HFFc6 (cell line): Measurements from ENCODE around the gene CDH6. TPM values are rescaled to one million over a fixed set of nuclear protein-coding genes. Genes with fewer than 3 reads are reported as not detected.

Experiments
- DNase-seq: peaks from one replicate; pipeline ENCODE4 v3.0.0-alpha.2; 2018
- H3K27ac Mint-ChIP-seq: 2 replicates; pipeline ENCODE4 v1.8.0; 2020; ENCODE audit warnings: mild to moderate bottlenecking, mixed read lengths
- H3K27me3 Mint-ChIP-seq: 2 replicates; pipeline ENCODE4 v1.8.0; 2021; ENCODE audit warnings: mild to moderate bottlenecking, moderate library complexity, mixed read lengths; ENCODE audit not compliant: insufficient read depth
- H3K36me3 Mint-ChIP-seq: 2 replicates; pipeline ENCODE4 v1.8.0; 2021; ENCODE audit warnings: low read depth, mixed read lengths
- H3K4me1 Mint-ChIP-seq: 2 replicates; pipeline ENCODE4 v1.8.0; 2020; ENCODE audit warnings: low read depth, mixed read lengths
- H3K4me3 Mint-ChIP-seq: 2 replicates; pipeline ENCODE4 v1.8.0; 2020; ENCODE audit warnings: mild to moderate bottlenecking, moderate library complexity, mixed read lengths
- H3K9me3 Mint-ChIP-seq: 2 replicates; pipeline ENCODE4 v1.8.0; 2020; ENCODE audit warnings: mild to moderate bottlenecking, mixed read lengths
- CTCF ChIP-seq: fragments of 200-600 bp; sonication (generic); IDR thresholded peaks from 2 replicates; pipeline ENCODE4 v1.5.0; 2021; ENCODE audit warnings: antibody characterized with exemption, mild to moderate bottlenecking
- total RNA-seq, 6 experiments: library from RNA; stranded (reverse); fragmentation: NEBNext Ultra II Directional; extraction: Animal tissue kit (Norgen Biotek cat#: 25700); gene quantifications; 2 replicates in 1 of 6; 3 replicates in 5 of 6; pipeline ENCODE4 v1.2.3, GENCODE V29; 2021

CDH6 gene
- total RNA-seq, 6 experiments from 2014 or later: 0.26 to 6.6 (median 5.0) TPM

GRCh38 chr5:31255041-31255440 is 61.6 kb downstream of the CDH6 start:
- peaks cover 6% of the 10 kb centered on the region; the same call in 1 of the 2 replicates for H3K36me3 Mint-ChIP-seq
- no peaks in the 10 kb centered on the region for H3K4me1 Mint-ChIP-seq
- DNase-seq: no peak
- H3K27ac Mint-ChIP-seq: no peak overlapping the region
- peaks cover 16% of the 10 kb centered on the region for H3K27me3 Mint-ChIP-seq
- no peak for TF ChIP-seq CTCF
- no peak overlapping the region for H3K4me3 Mint-ChIP-seq
- peaks cover 4% of the 10 kb centered on the region; the same call in 1 of the 2 replicates for H3K9me3 Mint-ChIP-seq

GRCh38 chr5:31268256-31268655 is 74.8 kb downstream of the CDH6 start:
- Mint-ChIP-seq H3K27ac (no peak overlapping the region), H3K4me1 (peaks cover 12% of the 10 kb centered on the region; the same call in 1 of the 2 replicates), H3K36me3 (no peaks in the 10 kb centered on the region), H3K4me3 (no peak overlapping the region), H3K9me3 (no peaks in the 10 kb centered on the region), H3K27me3 (peaks cover 17% of the 10 kb centered on the region)
- TF ChIP-seq CTCF: no peak
- no peak for DNase-seq

GRCh38 chr5:31268686-31269085 is 75.2 kb downstream of the CDH6 start:
- Mint-ChIP-seq H3K27me3 (peaks cover 15% of the 10 kb centered on the region), H3K36me3 (no peaks in the 10 kb centered on the region), H3K4me3 (no peak overlapping the region), H3K4me1 (peaks cover 16% of the 10 kb centered on the region), H3K9me3 (no peaks in the 10 kb centered on the region), H3K27ac (no peak overlapping the region)
- TF ChIP-seq CTCF: no peak
- no peak for DNase-seq

- H3K27ac Mint-ChIP-seq: no peak overlapping the region
- no peaks in the 10 kb centered on the region for H3K9me3 Mint-ChIP-seq
- peaks cover 22% of the 10 kb centered on the region for H3K4me1 Mint-ChIP-seq
- peaks cover 15% of the 10 kb centered on the region for H3K27me3 Mint-ChIP-seq
- TF ChIP-seq CTCF: no peak
- no peak for DNase-seq
- no peaks in the 10 kb centered on the region for H3K36me3 Mint-ChIP-seq
- H3K4me3 Mint-ChIP-seq: no peak overlapping the region
These were observed 75.8 kb downstream of the CDH6 start for GRCh38 chr5:31269259-31269658.

- no peaks in the 10 kb centered on the region; the same call in 1 of the 2 replicates for H3K36me3 Mint-ChIP-seq
- no peak for DNase-seq
- H3K9me3 Mint-ChIP-seq: no peaks in the 10 kb centered on the region
- H3K4me1 Mint-ChIP-seq: peaks cover 24% of the 10 kb centered on the region
- H3K27ac Mint-ChIP-seq: no peak overlapping the region
- no peak overlapping the region for H3K4me3 Mint-ChIP-seq
- TF ChIP-seq CTCF: peak; percentile 83
- H3K27me3 Mint-ChIP-seq: peaks cover 12% of the 10 kb centered on the region
These were observed 76.9 kb downstream of the CDH6 start for GRCh38 chr5:31270396-31270795.

GRCh38 chr5:31271567-31271966 is 78.1 kb downstream of the CDH6 start:
- peaks cover 12% of the 10 kb centered on the region for H3K27me3 Mint-ChIP-seq
- H3K9me3 Mint-ChIP-seq: no peaks in the 10 kb centered on the region
- peaks cover 24% of the 10 kb centered on the region for H3K4me1 Mint-ChIP-seq
- no peaks in the 10 kb centered on the region; the same call in 1 of the 2 replicates for H3K36me3 Mint-ChIP-seq
- no peak overlapping the region for H3K27ac Mint-ChIP-seq
- DNase-seq: no peak
- no peak for TF ChIP-seq CTCF
- no peak overlapping the region for H3K4me3 Mint-ChIP-seq
